LNCaP clone FGC (cell line): ENCODE data around the gene CRADD.

Experiments used
- DNase-seq: peaks from one replicate; pipeline ENCODE4 v3.0.0-alpha.2; 2011; ENCODE audit warnings: low read depth
- H3K4me3 ChIP-seq: 2 replicates; pipeline ENCODE4 v1.5.1; 2011; ENCODE audit warnings: mild to moderate bottlenecking, low read depth, low read length, control low read depth
- CTCF ChIP-seq: IDR thresholded peaks from 2 replicates; pipeline ENCODE4 v1.5.1; 2012; ENCODE audit warnings: mild to moderate bottlenecking; ENCODE audit not compliant: control insufficient read depth, insufficient read depth; ENCODE audit errors: extremely low read depth

The CRADD gene

DNA sequence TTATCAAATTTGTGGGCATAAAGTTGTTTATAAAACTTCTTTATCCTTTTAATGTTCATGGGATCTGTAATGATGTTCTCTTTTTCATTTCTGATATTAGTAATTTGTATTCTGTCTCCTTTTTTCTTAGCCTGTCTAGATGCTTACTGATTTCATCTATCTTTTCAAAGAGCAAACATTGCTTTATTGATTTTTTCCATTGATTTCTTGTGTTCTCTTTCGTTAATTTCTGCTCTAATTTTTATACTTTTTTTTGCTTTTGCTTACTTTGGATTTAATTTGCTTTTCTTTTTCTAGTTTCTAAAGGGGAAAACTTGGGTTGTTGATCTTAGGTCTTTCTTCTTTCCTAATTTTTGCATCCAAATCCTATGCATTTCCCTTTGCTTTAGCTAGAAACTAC lies 42.5 kb downstream of the CRADD start:
- no peak overlapping the region; the same call in 1 of the 2 replicates for H3K4me3 ChIP-seq
- TF ChIP-seq CTCF, result no peak
- DNase-seq, result no peak

GRCh38 chr12:93720559-93720958 lies 43.4 kb downstream of the CRADD start:
- no peak for TF ChIP-seq CTCF
- DNase-seq, result no peak
- no peak overlapping the region for H3K4me3 ChIP-seq

DNA sequence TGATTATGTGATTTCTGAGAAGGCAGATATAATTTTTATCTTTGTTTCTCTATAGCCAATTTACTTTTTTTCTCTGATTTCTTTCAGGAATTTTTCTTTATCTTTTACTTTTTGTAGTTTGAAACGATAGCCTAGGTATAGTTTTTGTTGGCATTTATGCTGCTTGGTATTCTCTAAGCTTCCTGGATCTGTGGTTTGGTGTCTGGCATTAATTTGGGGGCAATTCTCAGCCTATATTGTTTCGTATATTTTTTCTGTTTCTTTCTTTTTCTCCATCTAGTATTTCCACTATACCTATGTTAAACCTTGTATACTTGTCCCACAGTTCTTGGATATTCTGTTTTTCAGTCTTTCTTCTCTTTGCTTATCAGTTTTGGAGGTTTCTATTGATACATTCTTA lies 45.0 kb downstream of the CRADD start:
- TF ChIP-seq CTCF, result no peak
- H3K4me3 ChIP-seq, result no peak overlapping the region
- DNase-seq, result no peak

DNA sequence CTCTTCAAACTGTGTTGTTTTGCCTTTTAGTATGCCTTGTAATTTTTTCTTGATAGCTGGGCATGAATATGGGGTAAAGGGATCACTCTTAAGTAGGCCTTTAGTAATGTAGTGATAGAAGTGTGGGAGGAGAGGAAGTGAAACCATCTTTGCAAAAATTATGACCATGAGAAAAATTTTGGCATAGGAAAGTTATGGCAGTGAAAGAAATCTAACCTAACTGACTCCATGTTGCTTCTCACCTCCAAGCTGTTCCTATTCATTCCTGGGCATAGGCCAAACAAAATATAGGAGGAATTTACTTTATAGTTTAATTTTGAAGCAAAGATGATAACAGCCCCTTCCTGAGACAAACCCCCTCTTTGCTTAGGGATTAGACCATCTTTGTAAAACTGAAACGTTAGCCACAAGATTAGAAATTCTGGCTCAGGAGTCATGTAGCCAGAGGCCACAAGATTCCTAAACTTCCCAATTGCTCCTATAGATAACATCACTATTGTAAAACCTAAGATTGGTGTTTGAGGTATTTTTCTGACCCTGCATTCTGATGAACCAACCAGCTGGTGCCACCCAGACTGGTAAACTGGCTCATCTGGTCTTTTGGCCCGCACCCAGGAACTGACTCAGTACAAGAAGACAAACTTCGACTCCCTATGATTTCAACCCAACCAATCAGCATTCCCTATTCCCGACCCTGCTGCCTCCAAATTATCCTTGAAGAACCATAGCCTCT lies 45.8 kb downstream of the CRADD start:
- DNase-seq, result no peak
- no peak for TF ChIP-seq CTCF
- no peak overlapping the region for H3K4me3 ChIP-seq

GRCh38 chr12:93723568-93723930 lies 46.4 kb downstream of the CRADD start:
- no peak overlapping the region for H3K4me3 ChIP-seq

GRCh38 chr12:93725531-93725930 lies 48.4 kb downstream of the CRADD start:
- no peak overlapping the region for H3K4me3 ChIP-seq
- DNase-seq, result no peak
- TF ChIP-seq CTCF, result no peak

More at GRCh38 chr12:93723568-93723930, 46.4 kb downstream of the CRADD start:
- no peak for TF ChIP-seq CTCF
- no peak for DNase-seq
